ENCODE data around the gene TACC2. TPM values are rescaled to one million over a fixed set of nuclear protein-coding genes. Genes with fewer than 3 reads are reported as not detected.
"Not testable (repeated sequence)": the region's sequence is repeated elsewhere in the genome, so short reads cannot be mapped to it uniquely, and the experiment has no call there.

TACC2 gene
- total and polyA plus RNA-seq, 2 experiments from 2014 or later, result 4.3 to 16.7 TPM

DNA sequence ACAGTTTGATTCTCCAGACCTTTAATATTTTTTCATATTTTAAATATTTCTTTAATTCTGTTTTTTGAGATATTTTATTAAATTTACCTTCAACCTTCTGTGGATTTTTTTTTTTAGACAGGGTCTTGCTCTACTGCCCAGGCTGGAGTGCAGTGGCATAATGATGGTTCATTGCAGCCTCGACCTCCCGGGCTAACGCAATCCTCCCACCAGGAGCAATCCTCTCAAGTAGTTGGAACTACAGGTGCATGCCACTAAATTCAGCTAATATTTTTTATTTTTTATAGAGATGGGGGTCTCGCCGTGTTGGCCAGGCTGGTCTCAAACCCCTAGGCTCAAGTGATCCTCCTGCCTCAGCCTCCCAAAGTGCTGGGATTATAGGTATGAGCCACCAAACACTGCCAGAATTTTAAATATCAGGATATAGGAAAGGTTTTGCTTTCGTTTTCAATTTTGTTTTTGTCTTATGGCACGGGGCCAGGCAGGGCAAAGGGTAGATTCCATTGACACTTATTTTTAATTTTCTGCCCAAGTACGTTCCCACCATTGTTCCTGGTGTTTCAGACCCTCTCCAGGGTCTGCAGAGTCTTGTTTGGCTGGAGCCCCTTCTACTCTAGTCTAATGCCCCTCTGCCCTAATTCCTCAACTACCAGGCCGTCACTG, 1.2 kb downstream of the TACC2 start:
- Histone ChIP-seq H3K79me2 (ENCODE audit: insufficient read depth) (no peaks in the 10 kb centered on the region), H4K20me1 (ENCODE audit: insufficient read depth) (no peaks in the 10 kb centered on the region), H3K9ac (no peak overlapping the region), H3K27ac (no peak overlapping the region), H3K9me3 (ENCODE audit: low read depth) (no peaks in the 10 kb centered on the region), H3K4me2 (ENCODE audit: unreplicated experiment) (no peak overlapping the region), H3K4me3 (no peak overlapping the region), H3K9me2 (ENCODE audit: insufficient read depth) (no peaks in the 10 kb centered on the region), H3K4me1 (ENCODE audit: insufficient read depth) (no peaks in the 10 kb centered on the region), H3K27me3 (replicated peaks; ENCODE audit: insufficient read depth) (0 out of 2 replicates have a peak, but pooled peaks cover 5% of the 10 kb centered on the region), H3F3A (ENCODE audit: insufficient read depth) (no peaks in the 10 kb centered on the region), H3K36me3 (ENCODE audit: low read depth) (no peaks in the 10 kb centered on the region), H2AFZ (no peak overlapping the region)
- TF ChIP-seq EZH2 (IDR thresholded peaks at IDR 0.05; ENCODE audit: insufficient read depth, poor library complexity, severe bottlenecking) (no peak), EZH2phosphoT487 (IDR thresholded peaks at IDR 0.05; ENCODE audit: insufficient read depth, low read depth) (no peak)
- 59 to 64% methylated on average over 9 of the region's 9 CpGs for WGBS, 2 experiments (ENCODE audit: low coverage in 1 of 2, low lambda C conversion rate in 2 of 2, missing lambda C conversion rate in 2 of 2)
- in situ Hi-C loops (cut with MboI), result no loop called here
- DNase-seq, result no peak

DNA sequence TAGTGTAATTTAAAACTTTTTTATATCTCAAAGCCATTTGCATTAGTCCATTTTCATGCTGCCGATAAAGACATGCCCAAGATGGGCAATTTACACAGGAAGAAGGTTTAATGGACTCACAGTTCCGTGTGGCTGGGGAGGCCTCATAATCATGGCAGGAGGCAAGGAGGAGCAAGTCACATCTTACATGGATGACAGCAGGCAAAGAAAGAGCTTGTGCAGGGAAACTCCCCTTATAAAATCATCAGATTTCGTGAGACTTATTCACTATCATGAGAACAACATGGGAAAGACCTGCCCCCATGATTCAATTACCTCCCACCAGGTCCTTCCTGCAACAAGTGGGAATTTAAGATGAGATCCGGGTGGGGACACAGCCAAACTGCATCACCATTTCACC, 2.8 kb downstream of the TACC2 start:
- H3F3A ChIP-seq (ENCODE audit: insufficient read depth); DNase-seq; H3K4me3 ChIP-seq; H3K4me2 ChIP-seq (ENCODE audit: unreplicated experiment); H3K79me2 ChIP-seq (ENCODE audit: insufficient read depth); H3K27ac ChIP-seq; H3K36me3 ChIP-seq (ENCODE audit: low read depth); H2AFZ ChIP-seq; H3K4me1 ChIP-seq (ENCODE audit: insufficient read depth); H3K9me2 ChIP-seq (ENCODE audit: insufficient read depth); H4K20me1 ChIP-seq (ENCODE audit: insufficient read depth); H3K27me3 ChIP-seq (replicated peaks; ENCODE audit: insufficient read depth); H3K9ac ChIP-seq; in situ Hi-C loops (cut with MboI); H3K9me3 ChIP-seq (ENCODE audit: low read depth): not testable (repeated sequence)
- 57 to 63% methylated on average over 4 of the region's 4 CpGs for WGBS, 2 experiments (ENCODE audit: low coverage in 1 of 2, low lambda C conversion rate in 2 of 2, missing lambda C conversion rate in 2 of 2)

DNA sequence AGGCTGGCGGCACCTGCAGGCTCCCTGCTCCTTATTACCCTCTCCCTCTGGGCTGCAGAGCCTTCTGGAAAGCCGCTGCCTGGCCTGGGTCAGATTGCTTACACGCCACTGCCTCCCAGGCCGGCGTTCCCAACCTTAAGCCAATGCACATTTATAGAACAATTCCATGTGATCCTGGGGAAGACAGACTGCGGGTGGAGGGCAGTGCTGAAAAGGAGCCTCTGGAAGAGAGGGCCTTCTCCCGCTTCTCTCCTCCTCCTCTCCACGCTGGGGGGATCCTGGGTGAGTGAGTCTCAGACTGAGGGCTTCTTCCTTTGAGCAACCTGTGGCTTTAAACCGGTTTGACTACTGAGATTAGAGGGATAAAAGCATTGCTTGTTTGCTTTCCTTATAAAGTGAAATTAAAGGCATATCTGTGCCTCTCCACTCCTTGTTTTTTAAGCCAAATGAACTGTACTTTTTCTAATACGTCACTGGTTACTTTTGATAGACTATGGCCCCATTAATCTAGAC, 5.5 kb downstream of the TACC2 start:
- in situ Hi-C loops (cut with MboI), result no loop called here

DNA sequence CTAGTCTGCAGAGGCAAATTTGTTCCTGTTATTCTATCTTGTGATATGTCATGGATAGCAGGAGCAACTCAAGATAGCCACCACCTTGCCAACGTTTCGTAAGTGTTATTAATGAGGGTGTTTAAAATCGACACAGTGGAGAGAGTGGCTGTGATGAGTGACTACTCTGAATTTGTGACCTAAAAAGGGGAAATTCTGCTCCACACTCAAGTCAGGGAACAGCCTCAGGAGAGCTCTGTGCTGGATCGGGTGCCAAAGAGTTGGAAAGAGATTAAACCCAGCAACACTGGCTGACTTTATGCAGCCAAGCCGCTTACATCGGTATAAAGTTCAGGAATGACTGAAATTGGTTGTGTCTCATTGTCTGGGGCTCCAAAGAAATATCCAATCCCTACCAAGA, 9.5 kb downstream of the TACC2 start:
- 6 to 9% methylated on average over 6 of the region's 6 CpGs for WGBS, 2 experiments (ENCODE audit: low coverage in 1 of 2, low lambda C conversion rate in 2 of 2, missing lambda C conversion rate in 2 of 2)
- peak; percentile 8 for DNase-seq
- no peaks in the 10 kb centered on the region for H3K9me3 ChIP-seq (ENCODE audit: low read depth)
- no peak overlapping the region for H3K4me2 ChIP-seq (ENCODE audit: unreplicated experiment)
- H3F3A ChIP-seq (ENCODE audit: insufficient read depth), result no peaks in the 10 kb centered on the region
- no peaks in the 10 kb centered on the region for H3K9me2 ChIP-seq (ENCODE audit: insufficient read depth)
- H3K27ac ChIP-seq, result no peak overlapping the region
- in situ Hi-C loops (cut with MboI), result no loop called here
- no peaks in the 10 kb centered on the region for H4K20me1 ChIP-seq (ENCODE audit: insufficient read depth)
- peaks cover 5% of the 10 kb centered on the region; the same call in 1 of the 2 replicates for H3K27me3 ChIP-seq (replicated peaks; ENCODE audit: insufficient read depth)
- H3K9ac ChIP-seq, result no peak overlapping the region
- no peak overlapping the region for H3K4me3 ChIP-seq
- H2AFZ ChIP-seq, result no peak overlapping the region
- H3K4me1 ChIP-seq (ENCODE audit: insufficient read depth), result no peaks in the 10 kb centered on the region
- H3K79me2 ChIP-seq (ENCODE audit: insufficient read depth), result no peaks in the 10 kb centered on the region
- H3K36me3 ChIP-seq (ENCODE audit: low read depth), result no peaks in the 10 kb centered on the region
- no peak for TF ChIP-seq EZH2 (IDR thresholded peaks at IDR 0.05; ENCODE audit: insufficient read depth, poor library complexity, severe bottlenecking)

More for the DNA sequence above, 5.5 kb downstream of the TACC2 start:
- Histone ChIP-seq H3K27me3 (replicated peaks; ENCODE audit: insufficient read depth) (peaks cover 5% of the 10 kb centered on the region; the same call in 1 of the 2 replicates), H4K20me1 (ENCODE audit: insufficient read depth) (no peaks in the 10 kb centered on the region), H3K27ac (no peak overlapping the region), H3K4me3 (no peak overlapping the region), H3K9me2 (ENCODE audit: insufficient read depth) (no peaks in the 10 kb centered on the region), H2AFZ (no peak overlapping the region; the same call in 1 of the 2 replicates), H3K79me2 (ENCODE audit: insufficient read depth) (no peaks in the 10 kb centered on the region), H3K9ac (no peak overlapping the region), H3F3A (ENCODE audit: insufficient read depth) (no peaks in the 10 kb centered on the region), H3K9me3 (ENCODE audit: low read depth) (no peaks in the 10 kb centered on the region), H3K4me2 (ENCODE audit: unreplicated experiment) (no peak overlapping the region), H3K4me1 (ENCODE audit: insufficient read depth) (no peaks in the 10 kb centered on the region), H3K36me3 (ENCODE audit: low read depth) (no peaks in the 10 kb centered on the region)
- WGBS, 2 experiments (ENCODE audit: low coverage in 1 of 2, low lambda C conversion rate in 2 of 2, missing lambda C conversion rate in 2 of 2), result 8 to 9% methylated on average over 10 of the region's 10 CpGs
- TF ChIP-seq EZH2 (IDR thresholded peaks at IDR 0.05; ENCODE audit: insufficient read depth, poor library complexity, severe bottlenecking), result no peak
- no peak for TF ChIP-seq EZH2phosphoT487 (IDR thresholded peaks at IDR 0.05; ENCODE audit: insufficient read depth, low read depth)
- DNase-seq, result peak; percentile 21
